Medulla oblongata (tissue), 1 donor: ENCODE results near the gene MAPRE3.

Source experiments
- DNase-seq: peaks from one replicate; pipeline ENCODE4 v3.0.0-alpha.2; 2015; ENCODE audit errors: extremely low spot score

Gene MAPRE3

GRCh38 chr2:26950246-26950645 lies 20.2 kb upstream of the MAPRE3 start:
- no peak for DNase-seq

GRCh38 chr2:26951236-26951635 lies 19.2 kb upstream of the MAPRE3 start:
- DNase-seq = no peak

- no peak for DNase-seq
Observed at GRCh38 chr2:26952374-26952773, 18.1 kb upstream of the MAPRE3 start.

GRCh38 chr2:26954135-26954534 lies 16.3 kb upstream of the MAPRE3 start:
- DNase-seq = no peak

- DNase-seq = no peak
Observed at GRCh38 chr2:26957041-26957440, 13.4 kb upstream of the MAPRE3 start.

- no peak for DNase-seq
Observed at GRCh38 chr2:26957534-26957933, 12.9 kb upstream of the MAPRE3 start.

GRCh38 chr2:26959331-26959730 lies 11.1 kb upstream of the MAPRE3 start:
- DNase-seq = no peak

GRCh38 chr2:26964446-26965130 lies 5.8 kb upstream of the MAPRE3 start:
- no peak for DNase-seq

GRCh38 chr2:26968001-26968400 lies 2.4 kb upstream of the MAPRE3 start:
- DNase-seq = no peak

- no peak for DNase-seq
Observed at GRCh38 chr2:26969077-26969844, 1.2 kb upstream of the MAPRE3 start.

- DNase-seq = peak; percentile 33
Observed at GRCh38 chr2:26970928-26971627, 641 bp downstream of the MAPRE3 start.

GRCh38 chr2:26971911-26972786 lies 1.7 kb downstream of the MAPRE3 start:
- DNase-seq = no peak

GRCh38 chr2:26974352-26974751 lies 3.9 kb downstream of the MAPRE3 start:
- no peak for DNase-seq

GRCh38 chr2:26975102-26975501 lies 4.7 kb downstream of the MAPRE3 start:
- no peak for DNase-seq

- DNase-seq = no peak
Observed at GRCh38 chr2:26975656-26976055, 5.2 kb downstream of the MAPRE3 start.

GRCh38 chr2:26976237-26976636 lies 5.8 kb downstream of the MAPRE3 start:
- DNase-seq = no peak

- no peak for DNase-seq
Observed at GRCh38 chr2:26977012-26977411, 6.6 kb downstream of the MAPRE3 start.

GRCh38 chr2:26978061-26978596 lies 7.7 kb downstream of the MAPRE3 start:
- no peak for DNase-seq

GRCh38 chr2:26979741-26980140 lies 9.3 kb downstream of the MAPRE3 start:
- no peak for DNase-seq

- no peak for DNase-seq
Observed at GRCh38 chr2:26980971-26981370, 10.5 kb downstream of the MAPRE3 start.

- peak; percentile 72 for DNase-seq
Observed at GRCh38 chr2:26982102-26982742, 11.8 kb downstream of the MAPRE3 start.
